Endodermal cell (in vitro differentiated cells): Measurements from ENCODE around the gene G6PC2. TPM values are rescaled to one million over a fixed set of nuclear protein-coding genes. Genes with fewer than 3 reads are reported as not detected.

Experiments used
- DNase-seq: peaks from one replicate; pipeline ENCODE4 v3.0.0-alpha.2; 2017
- H3K27ac ChIP-seq: 2 replicates; pipeline ENCODE4 v1.5.1; 2013; ENCODE audit warnings: mild to moderate bottlenecking, low read depth, low read length, moderate library complexity
- H3K27me3 ChIP-seq: 2 replicates; pipeline ENCODE4 v1.6.1; 2013; ENCODE audit warnings: mild to moderate bottlenecking, low read length, moderate library complexity; ENCODE audit not compliant: insufficient read depth, control insufficient read depth, poor library complexity, severe bottlenecking
- H3K36me3 ChIP-seq: 2 replicates; pipeline ENCODE4 v1.7.0; 2013; ENCODE audit warnings: mild to moderate bottlenecking, low read length, moderate library complexity; ENCODE audit not compliant: control insufficient read depth, insufficient read depth
- H3K4me1 ChIP-seq: one replicate; pipeline ENCODE4 v1.7.0; 2013; ENCODE audit warnings: low read length; ENCODE audit not compliant: control insufficient read depth, insufficient read depth
- H3K4me3 ChIP-seq: 2 replicates; pipeline ENCODE4 v1.5.1; 2013; ENCODE audit warnings: mild to moderate bottlenecking, low read length, moderate library complexity
- H3K9ac ChIP-seq: 2 replicates; pipeline ENCODE4 v1.6.1; 2013; ENCODE audit warnings: mild to moderate bottlenecking, low read length, moderate library complexity; ENCODE audit not compliant: poor library complexity, severe bottlenecking; ENCODE audit errors: extremely low read depth
- H3K9me3 ChIP-seq: 2 replicates; pipeline ENCODE4 v1.6.1; 2013; ENCODE audit warnings: mild to moderate bottlenecking, low read length, moderate library complexity; ENCODE audit not compliant: control insufficient read depth
- H3K27ac Mint-ChIP-seq: 2 replicates; pipeline ENCODE4 v1.8.0; 2020; ENCODE audit warnings: mixed read lengths
- H3K27me3 Mint-ChIP-seq: 2 replicates; pipeline ENCODE4 v1.8.0; 2021; ENCODE audit warnings: mild to moderate bottlenecking, mixed read lengths; ENCODE audit not compliant: insufficient read depth
- H3K36me3 Mint-ChIP-seq: 2 replicates; pipeline ENCODE4 v1.8.0; 2020; ENCODE audit warnings: low read depth, mixed read lengths
- H3K4me1 Mint-ChIP-seq: 2 replicates; pipeline ENCODE4 v1.8.0; 2020; ENCODE audit warnings: mixed read lengths
- H3K4me3 Mint-ChIP-seq: 2 replicates; pipeline ENCODE4 v1.8.0; 2020; ENCODE audit warnings: mild to moderate bottlenecking, moderate library complexity, mixed read lengths
- H3K9me3 Mint-ChIP-seq: 2 replicates; pipeline ENCODE4 v1.8.0; 2020; ENCODE audit warnings: mild to moderate bottlenecking, mixed read lengths
- CTCF ChIP-seq: fragments of 200-600 bp; sonication (generic); conservative IDR thresholded peaks from 2 replicates; pipeline ENCODE4 v1.5.0; 2021; ENCODE audit warnings: antibody characterized with exemption, mild to moderate bottlenecking
- WGBS, 2 experiments: methylation state at CpG; one replicate each; pipeline versions ENCODE4 v1.1.5 to v1.1.7; 2013; ENCODE audit warnings: missing lambda C conversion rate in 2 of 2, mixed read lengths in 1 of 2; ENCODE audit not compliant: insufficient coverage in 1 of 2, insufficient read length in 1 of 2; 5-methylcytosine and 5-hydroxymethylcytosine counted together
- long read RNA-seq, 4 experiments: library from polyadenylated mRNA in 2 of 4; library from RNA in 1 of 4; library from capped mRNA in 1 of 4; stranded (forward) in 3 of 4; unstranded in 1 of 4; transcript quantifications; one replicate each; pipeline ENCODE4 v2.0.0, GENCODE V29; 2020 to 2021; ENCODE audit warnings: inconsistent platforms in 1 of 4
- polyA plus RNA-seq, 2 experiments: library from polyadenylated mRNA; stranded (reverse); fragments of 50-300 nt; gene quantifications; one replicate each; pipeline ENCODE4 v1.2.3, GENCODE V29; 2013
- total RNA-seq, 2 donors: library from RNA; stranded (reverse); fragmentation: NEBNext Ultra II Directional in 1 of 2; extraction: Animal tissue kit (Norgen Biotek cat#: 25700) in 1 of 2; gene quantifications; 2 replicates in 1 of 2; 3 replicates in 1 of 2; pipeline ENCODE4 v1.2.1, GENCODE V29; 2021

Gene G6PC2, protein sequence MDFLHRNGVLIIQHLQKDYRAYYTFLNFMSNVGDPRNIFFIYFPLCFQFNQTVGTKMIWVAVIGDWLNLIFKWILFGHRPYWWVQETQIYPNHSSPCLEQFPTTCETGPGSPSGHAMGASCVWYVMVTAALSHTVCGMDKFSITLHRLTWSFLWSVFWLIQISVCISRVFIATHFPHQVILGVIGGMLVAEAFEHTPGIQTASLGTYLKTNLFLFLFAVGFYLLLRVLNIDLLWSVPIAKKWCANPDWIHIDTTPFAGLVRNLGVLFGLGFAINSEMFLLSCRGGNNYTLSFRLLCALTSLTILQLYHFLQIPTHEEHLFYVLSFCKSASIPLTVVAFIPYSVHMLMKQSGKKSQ
- not detected for total RNA-seq
- not detected for polyA plus RNA-seq (2013, experiment 1 of 2)
- not detected for polyA plus RNA-seq (2013, experiment 2 of 2)
- long read RNA-seq, experiment 1, result 0 reads
- long read RNA-seq, experiment 2, result 0 reads
- long read RNA-seq, experiment 3, result 0 reads
- long read RNA-seq, experiment 4, result 0 reads

- no peak within 1 kb of the TSS for H3K27ac Mint-ChIP-seq
- H3K4me3 ChIP-seq, result no peak within 1 kb of the TSS
- DNase-seq, result no peak
- H3K9ac ChIP-seq, result no peak within 1 kb of the TSS
- H3K4me1 Mint-ChIP-seq, result no peaks in the 10 kb centered on the region
- H3K27me3 Mint-ChIP-seq, result peaks cover 2% of the 10 kb centered on the region
- H3K27me3 ChIP-seq, result no peaks in the 10 kb centered on the region
- no peaks in the 10 kb centered on the region for H3K9me3 ChIP-seq
- WGBS, 2 experiments, result 90 to 91% methylated on average over 3 to 5 of the region's 5 CpGs
- no peaks in the 10 kb centered on the region for H3K36me3 ChIP-seq
- H3K36me3 Mint-ChIP-seq, result no peaks in the 10 kb centered on the region
- H3K9me3 Mint-ChIP-seq, result no peaks in the 10 kb centered on the region
- no peak within 1 kb of the TSS for H3K27ac ChIP-seq
- H3K4me1 ChIP-seq, result no peaks in the 10 kb centered on the region
- no peak for TF ChIP-seq CTCF
- no peak within 1 kb of the TSS for H3K4me3 Mint-ChIP-seq
These were observed at the start of gene G6PC2 for GRCh38 chr2:168901003-168901402. TSS of gene G6PC2 (plus strand) at chr2:168901291. CDS start at chr2:168901332, 41 bp downstream.

GRCh38 chr2:168851674-168852320, 49.3 kb upstream of the G6PC2 start:
- Mint-ChIP-seq H3K36me3 (peaks cover 2% of the 10 kb centered on the region), H3K9me3 (no peaks in the 10 kb centered on the region), H3K27ac (no peak overlapping the region), H3K27me3 (no peaks in the 10 kb centered on the region), H3K4me1 (peaks cover 4% of the 10 kb centered on the region), H3K4me3 (no peak overlapping the region)
- H3K36me3 ChIP-seq, result no peaks in the 10 kb centered on the region
- H3K4me1 ChIP-seq, result no peaks in the 10 kb centered on the region
- H3K9me3 ChIP-seq, result no peaks in the 10 kb centered on the region
- H3K4me3 ChIP-seq, result no peak overlapping the region
- H3K9ac ChIP-seq, result no peak overlapping the region
- no peak for TF ChIP-seq CTCF
- WGBS, 2 experiments, result 93 to 97% methylated on average over 2 to 5 of the region's 5 CpGs
- H3K27me3 ChIP-seq, result no peaks in the 10 kb centered on the region
- no peak overlapping the region for H3K27ac ChIP-seq
- no peak for DNase-seq

DNA sequence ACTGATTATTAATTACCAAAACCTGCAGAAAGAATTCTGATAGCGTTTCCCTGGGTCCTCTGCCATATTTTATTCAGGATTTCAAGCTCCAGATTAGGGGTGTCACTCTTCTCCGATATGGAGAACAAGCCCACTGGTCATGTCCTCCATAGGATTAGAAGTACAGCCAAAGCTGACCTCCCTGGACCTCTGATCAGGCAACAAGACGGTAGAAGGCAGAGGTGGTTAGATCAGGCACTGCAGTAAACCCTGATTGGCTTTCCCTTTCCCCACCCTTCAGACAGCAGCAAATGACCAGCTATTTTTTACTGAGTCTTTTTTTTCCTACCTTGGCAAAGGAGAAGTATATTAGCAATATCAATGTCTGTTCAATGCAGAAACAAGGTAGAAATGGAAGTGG, 48.6 kb upstream of the G6PC2 start:
- no peaks in the 10 kb centered on the region for H3K9me3 Mint-ChIP-seq

More for the DNA sequence above, 48.6 kb upstream of the G6PC2 start:
- no peak for TF ChIP-seq CTCF
- H3K4me3 Mint-ChIP-seq, result no peak overlapping the region
- no peaks in the 10 kb centered on the region for H3K4me1 ChIP-seq
- no peaks in the 10 kb centered on the region for H3K27me3 ChIP-seq
- 68 to 74% methylated on average over 3 of the region's 3 CpGs for WGBS, 2 experiments
- H3K4me3 ChIP-seq, result no peak overlapping the region
- peaks cover 2% of the 10 kb centered on the region for H3K36me3 Mint-ChIP-seq
- H3K27me3 Mint-ChIP-seq, result no peaks in the 10 kb centered on the region
- no peak overlapping the region for H3K27ac ChIP-seq
- peaks cover 8% of the 10 kb centered on the region for H3K4me1 Mint-ChIP-seq
- no peak for DNase-seq
- H3K36me3 ChIP-seq, result no peaks in the 10 kb centered on the region
- no peaks in the 10 kb centered on the region for H3K9me3 ChIP-seq
- H3K27ac Mint-ChIP-seq, result no peak overlapping the region
- H3K9ac ChIP-seq, result no peak overlapping the region
